H1 (cell line): ENCODE results near the gene SPATA4. TPM values are rescaled to one million over a fixed set of nuclear protein-coding genes. Genes with fewer than 3 reads are reported as not detected.

Source experiments
- CTCF ChIA-PET: fragments of 300-600 bp; sonication (Branson Sonifier 250); formaldehyde crosslinking; loops from one replicate; lab custom pipeline; 2021; ENCODE audit not compliant: partially characterized antibody; lab: Charles Lee
- POLR2A ChIA-PET: fragments of 300-600 bp; sonication (Branson Sonifier 250); formaldehyde crosslinking; loops from one replicate; lab custom pipeline; 2021; ENCODE audit warnings: inconsistent platforms; ENCODE audit not compliant: partially characterized antibody; lab: Charles Lee
- DNase-seq, 2 experiments: peaks; one replicate each; pipeline versions ENCODE4 v3.0.0 to v3.0.0-alpha.2; 2010 to 2022; ENCODE audit warnings: low spot score in 2 of 2, low read depth in 1 of 2, mixed read lengths in 1 of 2
- FAIRE-seq: peaks from 2 replicates; lab custom pipeline; 2011; peaks lifted over from hg19 to GRCh38; lab: Jason Lieb, UNC
- H2AFZ ChIP-seq: 2 replicates; pipeline ENCODE4 v1.8.1; 2012; ENCODE audit warnings: low read length, inconsistent platforms
- H2AK5ac ChIP-seq: 2 replicates; pipeline ENCODE4 v1.6.1; 2013; ENCODE audit warnings: low read depth, low read length
- H2BK120ac ChIP-seq: replicated peaks from 2 replicates; pipeline ENCODE3; 2013; ENCODE audit warnings: low read depth, low read length, inconsistent platforms
- H2BK12ac ChIP-seq: 2 replicates; pipeline ENCODE4 v1.6.1; 2013; ENCODE audit warnings: low read depth, low read length
- H2BK15ac ChIP-seq: 2 replicates; pipeline ENCODE4 v1.6.1; 2013; ENCODE audit warnings: low read length
- H2BK20ac ChIP-seq: 2 replicates; pipeline ENCODE4 v1.6.1; 2013; ENCODE audit warnings: low read length
- H2BK5ac ChIP-seq: 2 replicates; pipeline ENCODE4 v1.6.1; 2013; ENCODE audit warnings: low read depth, low read length
- H3K14ac ChIP-seq: 2 replicates; pipeline ENCODE4 v1.6.1; 2013; ENCODE audit warnings: inconsistent platforms; ENCODE audit not compliant: insufficient read length
- H3K18ac ChIP-seq: 2 replicates; pipeline ENCODE4 v1.6.1; 2013; ENCODE audit warnings: low read length; ENCODE audit errors: extremely low read depth
- H3K23ac ChIP-seq: 2 replicates; pipeline ENCODE4 v1.6.1; 2013; ENCODE audit warnings: inconsistent platforms; ENCODE audit not compliant: insufficient read length
- H3K23me2 ChIP-seq: 2 replicates; pipeline ENCODE4 v1.6.1; 2013; ENCODE audit warnings: low read depth, low read length
- H3K27ac ChIP-seq: 2 replicates; pipeline ENCODE4 v1.6.1; 2011; ENCODE audit warnings: low read depth, low read length, inconsistent platforms
- H3K27me3 ChIP-seq, 4 experiments: replicated peaks in 1 of 4; 1 replicate in 1 of 4; 2 replicates in 3 of 4; pipeline versions ENCODE4 v1.6.1 to v1.8.1; 2011 to 2013; ENCODE audit warnings: low read length in 3 of 4, mild to moderate bottlenecking in 3 of 4, inconsistent platforms in 2 of 4, mixed read lengths in 2 of 4, moderate library complexity in 1 of 4; ENCODE audit not compliant: control insufficient read depth in 3 of 4, insufficient read depth in 3 of 4; ENCODE audit errors: extremely low read depth in 1 of 4
- H3K36me3 ChIP-seq, 4 experiments: 2 replicates each; pipeline versions ENCODE4 v1.6.1 to v1.8.1; 2011 to 2013; ENCODE audit warnings: mild to moderate bottlenecking in 4 of 4, low read length in 3 of 4, moderate library complexity in 2 of 4, control low read depth in 1 of 4, inconsistent platforms in 1 of 4; ENCODE audit not compliant: insufficient read depth in 4 of 4, control insufficient read depth in 2 of 4
- H3K4ac ChIP-seq: replicated peaks from 2 replicates; pipeline ENCODE3; 2013; ENCODE audit warnings: low read length, low read depth, mixed read lengths, inconsistent platforms; ENCODE audit not compliant: insufficient read length
- H3K4me1 ChIP-seq, 4 experiments: replicated peaks in 1 of 4; 1 replicate in 1 of 4; 2 replicates in 3 of 4; pipeline versions ENCODE4 v1.6.1 to v1.8.1; 2011 to 2013; ENCODE audit warnings: low read length in 3 of 4, inconsistent platforms in 2 of 4, mixed read lengths in 1 of 4; ENCODE audit not compliant: insufficient read depth in 4 of 4, control insufficient read depth in 3 of 4
- H3K4me2 ChIP-seq, 2 experiments: 2 replicates each; pipeline versions ENCODE4 v1.6.1 to v1.8.1; 2011 to 2013; ENCODE audit warnings: low read depth in 2 of 2, low read length in 2 of 2, control low read depth in 1 of 2, inconsistent platforms in 1 of 2, mild to moderate bottlenecking in 1 of 2; ENCODE audit not compliant: insufficient read depth in 1 of 2
- H3K4me3 ChIP-seq, 4 experiments: fragments of 200-600, 300-600 bp in 1 of 4; sonication (generic), shearing (Covaris generic), sonication (Bioruptor Twin) in 1 of 4; 2 replicates each; pipeline versions ENCODE4 v1.5.1 to v1.8.1; 2011 to 2016; ENCODE audit warnings: low read length in 4 of 4, low read depth in 3 of 4, control low read depth in 2 of 4, inconsistent platforms in 2 of 4, mild to moderate bottlenecking in 2 of 4, mixed read lengths in 1 of 4, moderate library complexity in 1 of 4; ENCODE audit not compliant: insufficient read depth in 2 of 4; ENCODE audit errors: extremely low read depth in 1 of 4
- H3K56ac ChIP-seq: replicated peaks from 2 replicates; pipeline ENCODE3; 2013; ENCODE audit warnings: low read depth, mild to moderate bottlenecking, mixed read lengths, low read length, inconsistent platforms; ENCODE audit not compliant: insufficient read length
- H3K79me1 ChIP-seq: 2 replicates; pipeline ENCODE4 v1.6.1; 2013; ENCODE audit warnings: low read depth, low read length, control low read depth
- H3K79me2 ChIP-seq, 2 experiments: 2 replicates each; pipeline versions ENCODE4 v1.6.1 to v1.8.1; 2012 to 2013; ENCODE audit warnings: low read length in 2 of 2, mild to moderate bottlenecking in 2 of 2, inconsistent platforms in 1 of 2; ENCODE audit not compliant: insufficient read depth in 2 of 2, control insufficient read depth in 1 of 2
- H3K9ac ChIP-seq, 4 experiments: replicated peaks in 1 of 4; 1 replicate in 1 of 4; 2 replicates in 3 of 4; pipeline versions ENCODE4 v1.6.1 to v1.8.1; 2011 to 2013; ENCODE audit warnings: low read depth in 3 of 4, low read length in 3 of 4, control low read depth in 2 of 4, mild to moderate bottlenecking in 2 of 4, moderate library complexity in 2 of 4, inconsistent platforms in 1 of 4; ENCODE audit errors: extremely low read depth in 1 of 4
- H3K9me3 ChIP-seq, 2 experiments: 2 replicates each; pipeline versions ENCODE4 v1.6.1 to v1.8.1; 2012 to 2013; ENCODE audit warnings: mild to moderate bottlenecking in 2 of 2, moderate library complexity in 2 of 2, control low read depth in 1 of 2, inconsistent platforms in 1 of 2, low read depth in 1 of 2, low read length in 1 of 2, mixed read lengths in 1 of 2; ENCODE audit not compliant: insufficient read depth in 2 of 2
- H4K20me1 ChIP-seq, 2 experiments: replicated peaks in 1 of 2; 2 replicates each; pipeline versions ENCODE3 to v1.8.1; 2011 to 2013; ENCODE audit warnings: inconsistent platforms in 2 of 2, low read length in 2 of 2, mild to moderate bottlenecking in 1 of 2; ENCODE audit not compliant: insufficient read depth in 2 of 2, control insufficient read depth in 1 of 2
- H4K5ac ChIP-seq: 2 replicates; pipeline ENCODE4 v1.6.1; 2013; ENCODE audit warnings: low read length, low read depth, mixed read lengths, inconsistent platforms; ENCODE audit not compliant: insufficient read length
- H4K8ac ChIP-seq: 2 replicates; pipeline ENCODE4 v1.8.0; 2013; ENCODE audit warnings: mild to moderate bottlenecking, moderate library complexity, low read length, inconsistent platforms; ENCODE audit not compliant: insufficient read depth; ENCODE audit errors: extremely low read depth
- H4K91ac ChIP-seq: replicated peaks from 2 replicates; pipeline ENCODE3; 2013; ENCODE audit warnings: low read length, mixed read lengths, inconsistent platforms; ENCODE audit not compliant: insufficient read length
- BACH1 ChIP-seq: IDR thresholded peaks from 2 replicates; pipeline ENCODE4 v1.6.1; 2012; ENCODE audit warnings: low read length, improper control_type of control experiment
- CEBPB ChIP-seq: IDR thresholded peaks from 2 replicates; pipeline ENCODE4 v1.6.1; 2012; ENCODE audit warnings: low read depth, low read length
- CREB1 ChIP-seq: IDR thresholded peaks from 2 replicates; pipeline ENCODE4 v1.6.1; 2012; ENCODE audit warnings: inconsistent platforms
- CTBP2 ChIP-seq: IDR thresholded peaks from 2 replicates; pipeline ENCODE4 v1.7.0; 2011; ENCODE audit warnings: borderline replicate concordance, mild to moderate bottlenecking, moderate library complexity, mixed read lengths, low read length; ENCODE audit not compliant: insufficient read depth, insufficient read length
- CTCF ChIP-seq, 3 experiments: IDR thresholded peaks; 1 replicate in 2 of 3; 2 replicates in 1 of 3; pipeline versions ENCODE4 v1.5.1 to v1.6.1; 2011; ENCODE audit warnings: low read length in 3 of 3, mild to moderate bottlenecking in 3 of 3, inconsistent platforms in 2 of 3, low read depth in 1 of 3, moderate library complexity in 1 of 3; ENCODE audit not compliant: insufficient read depth in 1 of 3; ENCODE audit errors: control extremely low read depth in 1 of 3
- EZH2 ChIP-seq: fragments of 200-600 bp; sonication (generic); IDR thresholded peaks from 2 replicates; pipeline ENCODE4 v1.7.1; 2012; ENCODE audit warnings: low read depth, mild to moderate bottlenecking, moderate library complexity, low read length, inconsistent platforms; ENCODE audit not compliant: severe bottlenecking
- JUN ChIP-seq: IDR thresholded peaks from 2 replicates; pipeline ENCODE4 v1.6.1; 2011; ENCODE audit warnings: low read depth, mild to moderate bottlenecking, improper control_type of control experiment, low read length
- KDM4A ChIP-seq: IDR thresholded peaks from one replicate; pipeline ENCODE4 v1.7.1; 2012; ENCODE audit warnings: low read depth, mild to moderate bottlenecking, moderate library complexity, low read length, inconsistent platforms; ENCODE audit not compliant: severe bottlenecking
- MAFK ChIP-seq: IDR thresholded peaks from 2 replicates; pipeline ENCODE4 v1.6.1; 2012; ENCODE audit warnings: low read depth, mild to moderate bottlenecking, improper control_type of control experiment, low read length
- SIX5 ChIP-seq: IDR thresholded peaks from 2 replicates; pipeline ENCODE4 v1.6.1; 2011; ENCODE audit warnings: mild to moderate bottlenecking, low read depth, low read length
- SRF ChIP-seq: IDR thresholded peaks from 2 replicates; pipeline ENCODE4 v1.6.1; 2011; ENCODE audit warnings: mild to moderate bottlenecking, low read depth, low read length, moderate library complexity
- TAF7 ChIP-seq: optimal IDR thresholded peaks from 2 replicates; pipeline ENCODE3; 2011; ENCODE audit warnings: low read depth, mild to moderate bottlenecking, inconsistent platforms, low read length, moderate library complexity, borderline replicate concordance
- WGBS, 2 experiments: shearing (Covaris generic) in 1 of 2; methylation state at CpG; one replicate each; pipeline versions ENCODE4 v1.1.6 to v1.1.7; 2013 to 2015; ENCODE audit warnings: low lambda C conversion rate in 2 of 2, mixed read lengths in 2 of 2, inconsistent platforms in 1 of 2, low coverage in 1 of 2, missing lambda C conversion rate in 1 of 2; ENCODE audit not compliant: insufficient replicate concordance in 2 of 2, insufficient coverage in 1 of 2, insufficient read length in 1 of 2; ENCODE audit errors: extremely low coverage in 1 of 2, missing lambda C conversion rate in 1 of 2; 5-methylcytosine and 5-hydroxymethylcytosine counted together
- polyA plus RNA-seq, 7 experiments: library from polyadenylated mRNA; depleted of rRNA in 3 of 7; stranded (reverse) in 5 of 7; unstranded in 2 of 7; fragments of >200 nt in 5 of 7; fragments of 200-250 nt in 2 of 7; gene quantifications; 1 replicate in 5 of 7; 2 replicates in 1 of 7; 4 replicates in 1 of 7; pipeline versions ENCODE4 v1.2.1 to v1.2.3, GENCODE V29; 2011 to 2013; ENCODE audit warnings: missing spikeins in 2 of 7, mixed read lengths in 2 of 7
- total RNA-seq: library from RNA; stranded (reverse); fragmentation: NEBNext Ultra II Directional; extraction: Animal tissue kit (Norgen Biotek cat#: 25700); gene quantifications from 2 replicates; pipeline ENCODE4 v1.2.1, GENCODE V29; 2021

Gene SPATA4
- total and polyA plus RNA-seq, 2 of the 8 experiments (the other 6 are each of a cell fraction or from before 2014, with no cell fraction given): not detected

GRCh38 chr4:176209535-176209934 is 14.2 kb upstream of the SPATA4 start:
- no peak overlapping the region for H2BK120ac ChIP-seq
- no peak overlapping the region for H4K5ac ChIP-seq
- no peaks in the 10 kb centered on the region for H4K20me1 ChIP-seq
- H3K23ac ChIP-seq: no peak overlapping the region
- no peak overlapping the region for H2BK20ac ChIP-seq
- H4K91ac ChIP-seq: no peak overlapping the region
- H3K56ac ChIP-seq: no peak overlapping the region
- H3K4ac ChIP-seq: no peak overlapping the region
- no peak overlapping the region for H3K9ac ChIP-seq
- H2BK15ac ChIP-seq: no peak overlapping the region
- DNase-seq: no peak
- no peak overlapping the region for H3K4me3 ChIP-seq
- H3K23me2 ChIP-seq: no peaks in the 10 kb centered on the region; the same call in 1 of the 2 replicates
- H2AK5ac ChIP-seq: no peak overlapping the region
- H2BK12ac ChIP-seq: no peak overlapping the region
- H3K79me2 ChIP-seq: no peaks in the 10 kb centered on the region
- no peaks in the 10 kb centered on the region for H3K27me3 ChIP-seq
- peaks cover 0 to 4% (median under 1%) of the 10 kb centered on the region in 4 experiments; a peak in 3 of 7 replicates for H3K4me1 ChIP-seq
- H2AFZ ChIP-seq: no peak overlapping the region
- H4K8ac ChIP-seq: no peak overlapping the region
- H3K36me3 ChIP-seq: no peaks in the 10 kb centered on the region
- H3K27ac ChIP-seq: no peak overlapping the region
- H3K79me1 ChIP-seq: no peaks in the 10 kb centered on the region
- ChIA-PET CTCF (no interaction called here), POLR2A (no interaction called here)
- FAIRE-seq: no peak
- no peak overlapping the region for H3K14ac ChIP-seq
- no peak overlapping the region for H2BK5ac ChIP-seq
- no peaks in the 10 kb centered on the region for H3K9me3 ChIP-seq
- H3K4me2 ChIP-seq: no peak overlapping the region
- no peak overlapping the region for H3K18ac ChIP-seq
- 94% methylated on average over 4 of the region's 4 CpGs; no CpG with 5 or more reads in 1 of the 2 experiments for WGBS, 2 experiments
- no peak for TF ChIP-seq CEBPB
- TF ChIP-seq EZH2: no peak
- no peak for TF ChIP-seq CTBP2
- no peak for TF ChIP-seq CREB1
- no peak for TF ChIP-seq CTCF (IDR thresholded peaks at IDR 0.05; ENCODE audit: control extremely low read depth in 1 of 3, insufficient read depth in 1 of 3, low read depth in 1 of 3, low read length in 3 of 3)
- no peak for TF ChIP-seq JUN
- no peak for TF ChIP-seq SIX5
- TF ChIP-seq BACH1: no peak
- no peak for TF ChIP-seq TAF7
- no peak for TF ChIP-seq SRF
- TF ChIP-seq KDM4A: no peak
- TF ChIP-seq MAFK: no peak
